Chondrocyte (in vitro differentiated cells): ENCODE results near the gene SPON1. TPM values are rescaled to one million over a fixed set of nuclear protein-coding genes. Genes with fewer than 3 reads are reported as not detected.
"Not testable (repeated sequence)": the region's sequence is repeated elsewhere in the genome, so short reads cannot be mapped to it uniquely, and the experiment has no call there.

Experiments
- DNase-seq: peaks from one replicate; pipeline ENCODE4 v3.0.0; 2021; ENCODE audit warnings: mixed read lengths, low spot score
- H3K27ac Mint-ChIP-seq: one replicate; pipeline ENCODE4 v1.8.0; 2021; ENCODE audit warnings: mild to moderate bottlenecking, moderate library complexity, mixed read lengths; ENCODE audit not compliant: unreplicated experiment
- H3K27me3 Mint-ChIP-seq: 2 replicates; pipeline ENCODE4 v1.8.0; 2021; ENCODE audit warnings: low read depth, mixed read lengths
- H3K36me3 Mint-ChIP-seq: 2 replicates; pipeline ENCODE4 v1.8.0; 2021; ENCODE audit warnings: low read depth, mixed read lengths
- H3K4me1 Mint-ChIP-seq: 2 replicates; pipeline ENCODE4 v1.8.0; 2021; ENCODE audit warnings: low read depth, mild to moderate bottlenecking, mixed read lengths
- H3K4me3 Mint-ChIP-seq: one replicate; pipeline ENCODE4 v1.8.0; 2021; ENCODE audit warnings: mild to moderate bottlenecking, moderate library complexity, mixed read lengths; ENCODE audit not compliant: unreplicated experiment
- H3K9me3 Mint-ChIP-seq: 2 replicates; pipeline ENCODE4 v1.8.0; 2021; ENCODE audit warnings: low read depth, mixed read lengths
- CTCF ChIP-seq: fragments of 200-600 bp; sonication (generic); IDR thresholded peaks from 2 replicates; pipeline ENCODE4 v1.5.0; 2021; ENCODE audit warnings: antibody characterized with exemption, mild to moderate bottlenecking, moderate library complexity
- total RNA-seq: library from RNA; stranded (reverse); gene quantifications from 3 replicates; pipeline ENCODE4 v1.2.1, GENCODE V29; 2021

SPON1 gene
- total RNA-seq, 1 donor from 2014 or later: 0.10 TPM

GRCh38 chr11:13974631-13975030 is 12.1 kb downstream of the SPON1 start:
- Mint-ChIP-seq H3K27ac (no peak overlapping the region), H3K4me3 (no peak overlapping the region)
- DNase-seq: no peak

GRCh38 chr11:13983081-13983751 is 20.7 kb downstream of the SPON1 start:
- Mint-ChIP-seq H3K27me3 (peaks cover 21% of the 10 kb centered on the region), H3K4me3 (no peak overlapping the region), H3K4me1 (no peaks in the 10 kb centered on the region), H3K27ac (no peak overlapping the region), H3K9me3 (peaks cover 3% of the 10 kb centered on the region), H3K36me3 (no peaks in the 10 kb centered on the region)
- TF ChIP-seq CTCF: no peak
- DNase-seq: no peak

More at GRCh38 chr11:13974631-13975030, 12.1 kb downstream of the SPON1 start:
- Mint-ChIP-seq H3K9me3 (no peaks in the 10 kb centered on the region), H3K36me3 (no peaks in the 10 kb centered on the region), H3K4me1 (no peaks in the 10 kb centered on the region), H3K27me3 (peaks cover 59% of the 10 kb centered on the region)
- no peak for TF ChIP-seq CTCF

GRCh38 chr11:13984616-13985450 is 22.3 kb downstream of the SPON1 start:
- H3K27me3 Mint-ChIP-seq: peaks cover 27% of the 10 kb centered on the region
- no peak overlapping the region for H3K27ac Mint-ChIP-seq
- TF ChIP-seq CTCF: no peak
- H3K4me3 Mint-ChIP-seq: no peak overlapping the region
- H3K9me3 Mint-ChIP-seq: peaks cover 3% of the 10 kb centered on the region
- DNase-seq: no peak
- no peaks in the 10 kb centered on the region for H3K4me1 Mint-ChIP-seq
- no peaks in the 10 kb centered on the region for H3K36me3 Mint-ChIP-seq

GRCh38 chr11:13986695-13987094 is 24.2 kb downstream of the SPON1 start:
- H3K4me1 Mint-ChIP-seq, DNase-seq, H3K36me3 Mint-ChIP-seq, H3K27ac Mint-ChIP-seq, H3K4me3 Mint-ChIP-seq, H3K9me3 Mint-ChIP-seq: not testable (repeated sequence)
- H3K27me3 Mint-ChIP-seq: peaks cover 31% of the 10 kb centered on the region

- DNase-seq, H3K36me3 Mint-ChIP-seq, H3K4me1 Mint-ChIP-seq, H3K4me3 Mint-ChIP-seq, H3K27ac Mint-ChIP-seq, H3K9me3 Mint-ChIP-seq: not testable (repeated sequence)
- H3K27me3 Mint-ChIP-seq: peaks cover 41% of the 10 kb centered on the region
These were observed 29.8 kb downstream of the SPON1 start for GRCh38 chr11:13992158-13992856.
